ENCODE measurements around the gene TBX19. TPM values are rescaled to one million over a fixed set of nuclear protein-coding genes. Genes with fewer than 3 reads are reported as not detected.

TBX19 gene
- total RNA-seq, 1 donor from 2014 or later, result 0.33 TPM

GRCh38 chr1:168312718-168313604 is 32.3 kb downstream of the TBX19 start:
- no peak for DNase-seq
- intact Hi-C loops (cut with micrococcal nuclease), result no loop called here
- no peak overlapping the region for H3K27ac ChIP-seq (replicated peaks)
- H3K4me1 ChIP-seq, result peaks cover 8% of the 10 kb centered on the region
- H3K9me3 ChIP-seq (replicated peaks), result no peaks in the 10 kb centered on the region
- peaks cover 10% of the 10 kb centered on the region for H3K36me3 ChIP-seq
- no peaks in the 10 kb centered on the region for H3K27me3 ChIP-seq (ENCODE audit: low read depth)
- no peak overlapping the region for H3K4me3 ChIP-seq
- no peak for TF ChIP-seq CTCF (IDR thresholded peaks at IDR 0.05; ENCODE audit: borderline replicate concordance)

GRCh38 chr1:168316142-168316541 is 35.5 kb downstream of the TBX19 start:
- Histone ChIP-seq H3K4me3 (no peak overlapping the region), H3K27ac (replicated peaks) (no peak overlapping the region), H3K27me3 (ENCODE audit: low read depth) (no peaks in the 10 kb centered on the region), H3K9me3 (replicated peaks) (no peaks in the 10 kb centered on the region), H3K36me3 (no peaks in the 10 kb centered on the region), H3K4me1 (peaks cover 8% of the 10 kb centered on the region)
- no peak for TF ChIP-seq CTCF (IDR thresholded peaks at IDR 0.05; ENCODE audit: borderline replicate concordance)
- DNase-seq, result no peak
- intact Hi-C loops (cut with micrococcal nuclease), result no loop called here

- H3K4me3 ChIP-seq, result no peak overlapping the region
- intact Hi-C loops (cut with micrococcal nuclease), result no loop called here
- H3K4me1 ChIP-seq, result peaks cover 8% of the 10 kb centered on the region
- no peaks in the 10 kb centered on the region for H3K9me3 ChIP-seq (replicated peaks)
- no peaks in the 10 kb centered on the region for H3K27me3 ChIP-seq (ENCODE audit: low read depth)
- H3K36me3 ChIP-seq, result no peaks in the 10 kb centered on the region
- no peak overlapping the region for H3K27ac ChIP-seq (replicated peaks)
- no peak for DNase-seq
- TF ChIP-seq CTCF (IDR thresholded peaks at IDR 0.05; ENCODE audit: borderline replicate concordance), result no peak
Observed at GRCh38 chr1:168317309-168317708, 36.6 kb downstream of the TBX19 start.

- H3K4me1 ChIP-seq, result peaks cover 8% of the 10 kb centered on the region
- H3K9me3 ChIP-seq (replicated peaks), result no peaks in the 10 kb centered on the region
- no peak for DNase-seq
- H3K36me3 ChIP-seq, result no peaks in the 10 kb centered on the region
- no peak overlapping the region for H3K27ac ChIP-seq (replicated peaks)
- intact Hi-C loops (cut with micrococcal nuclease), result no loop called here
- no peak for TF ChIP-seq CTCF (IDR thresholded peaks at IDR 0.05; ENCODE audit: borderline replicate concordance)
- no peak overlapping the region for H3K4me3 ChIP-seq
- no peaks in the 10 kb centered on the region for H3K27me3 ChIP-seq (ENCODE audit: low read depth)
Observed at GRCh38 chr1:168319691-168320090, 39.0 kb downstream of the TBX19 start.

- no peak overlapping the region for H3K4me3 ChIP-seq
- H3K36me3 ChIP-seq, result no peaks in the 10 kb centered on the region
- H3K9me3 ChIP-seq (replicated peaks), result no peaks in the 10 kb centered on the region
- H3K27me3 ChIP-seq (ENCODE audit: low read depth), result no peaks in the 10 kb centered on the region
- intact Hi-C loops (cut with micrococcal nuclease), result no loop called here
- TF ChIP-seq CTCF (IDR thresholded peaks at IDR 0.05; ENCODE audit: borderline replicate concordance), result no peak
- no peak for DNase-seq
- no peak overlapping the region for H3K27ac ChIP-seq (replicated peaks)
- peaks cover 8% of the 10 kb centered on the region for H3K4me1 ChIP-seq
Observed at GRCh38 chr1:168320149-168320548, 39.5 kb downstream of the TBX19 start.

Measured in left ventricle myocardium inferior (tissue), 1 donor.